H1 (cell line): ENCODE results near the gene ARHGAP32. TPM values are rescaled to one million over a fixed set of nuclear protein-coding genes. Genes with fewer than 3 reads are reported as not detected.

Source experiments
- CTCF ChIA-PET: fragments of 300-600 bp; sonication (Branson Sonifier 250); formaldehyde crosslinking; loops from one replicate; lab custom pipeline; 2021; ENCODE audit not compliant: partially characterized antibody; lab: Charles Lee
- POLR2A ChIA-PET: fragments of 300-600 bp; sonication (Branson Sonifier 250); formaldehyde crosslinking; loops from one replicate; lab custom pipeline; 2021; ENCODE audit warnings: inconsistent platforms; ENCODE audit not compliant: partially characterized antibody; lab: Charles Lee
- DNase-seq, 2 experiments: peaks; one replicate each; pipeline versions ENCODE4 v3.0.0 to v3.0.0-alpha.2; 2010 to 2022; ENCODE audit warnings: low spot score in 2 of 2, low read depth in 1 of 2, mixed read lengths in 1 of 2
- FAIRE-seq: peaks from 2 replicates; lab custom pipeline; 2011; peaks lifted over from hg19 to GRCh38; lab: Jason Lieb, UNC
- H2AFZ ChIP-seq: 2 replicates; pipeline ENCODE4 v1.8.1; 2012; ENCODE audit warnings: low read length, inconsistent platforms
- H2AK5ac ChIP-seq: 2 replicates; pipeline ENCODE4 v1.6.1; 2013; ENCODE audit warnings: low read depth, low read length
- H2BK120ac ChIP-seq: replicated peaks from 2 replicates; pipeline ENCODE3; 2013; ENCODE audit warnings: low read depth, low read length, inconsistent platforms
- H2BK12ac ChIP-seq: 2 replicates; pipeline ENCODE4 v1.6.1; 2013; ENCODE audit warnings: low read depth, low read length
- H2BK15ac ChIP-seq: 2 replicates; pipeline ENCODE4 v1.6.1; 2013; ENCODE audit warnings: low read length
- H2BK20ac ChIP-seq: 2 replicates; pipeline ENCODE4 v1.6.1; 2013; ENCODE audit warnings: low read length
- H2BK5ac ChIP-seq: 2 replicates; pipeline ENCODE4 v1.6.1; 2013; ENCODE audit warnings: low read depth, low read length
- H3K14ac ChIP-seq: 2 replicates; pipeline ENCODE4 v1.6.1; 2013; ENCODE audit warnings: inconsistent platforms; ENCODE audit not compliant: insufficient read length
- H3K18ac ChIP-seq: 2 replicates; pipeline ENCODE4 v1.6.1; 2013; ENCODE audit warnings: low read length; ENCODE audit errors: extremely low read depth
- H3K23ac ChIP-seq: 2 replicates; pipeline ENCODE4 v1.6.1; 2013; ENCODE audit warnings: inconsistent platforms; ENCODE audit not compliant: insufficient read length
- H3K23me2 ChIP-seq: 2 replicates; pipeline ENCODE4 v1.6.1; 2013; ENCODE audit warnings: low read depth, low read length
- H3K27ac ChIP-seq: 2 replicates; pipeline ENCODE4 v1.6.1; 2011; ENCODE audit warnings: low read depth, low read length, inconsistent platforms
- H3K27me3 ChIP-seq, 4 experiments: replicated peaks in 1 of 4; 1 replicate in 1 of 4; 2 replicates in 3 of 4; pipeline versions ENCODE4 v1.6.1 to v1.8.1; 2011 to 2013; ENCODE audit warnings: low read length in 3 of 4, mild to moderate bottlenecking in 3 of 4, inconsistent platforms in 2 of 4, mixed read lengths in 2 of 4, moderate library complexity in 1 of 4; ENCODE audit not compliant: control insufficient read depth in 3 of 4, insufficient read depth in 3 of 4; ENCODE audit errors: extremely low read depth in 1 of 4
- H3K36me3 ChIP-seq, 4 experiments: 2 replicates each; pipeline versions ENCODE4 v1.6.1 to v1.8.1; 2011 to 2013; ENCODE audit warnings: mild to moderate bottlenecking in 4 of 4, low read length in 3 of 4, moderate library complexity in 2 of 4, control low read depth in 1 of 4, inconsistent platforms in 1 of 4; ENCODE audit not compliant: insufficient read depth in 4 of 4, control insufficient read depth in 2 of 4
- H3K4ac ChIP-seq: replicated peaks from 2 replicates; pipeline ENCODE3; 2013; ENCODE audit warnings: low read length, low read depth, mixed read lengths, inconsistent platforms; ENCODE audit not compliant: insufficient read length
- H3K4me1 ChIP-seq, 4 experiments: replicated peaks in 1 of 4; 1 replicate in 1 of 4; 2 replicates in 3 of 4; pipeline versions ENCODE4 v1.6.1 to v1.8.1; 2011 to 2013; ENCODE audit warnings: low read length in 3 of 4, inconsistent platforms in 2 of 4, mixed read lengths in 1 of 4; ENCODE audit not compliant: insufficient read depth in 4 of 4, control insufficient read depth in 3 of 4
- H3K4me2 ChIP-seq, 2 experiments: 2 replicates each; pipeline versions ENCODE4 v1.6.1 to v1.8.1; 2011 to 2013; ENCODE audit warnings: low read depth in 2 of 2, low read length in 2 of 2, control low read depth in 1 of 2, inconsistent platforms in 1 of 2, mild to moderate bottlenecking in 1 of 2; ENCODE audit not compliant: insufficient read depth in 1 of 2
- H3K4me3 ChIP-seq, 4 experiments: fragments of 200-600, 300-600 bp in 1 of 4; sonication (generic), shearing (Covaris generic), sonication (Bioruptor Twin) in 1 of 4; 2 replicates each; pipeline versions ENCODE4 v1.5.1 to v1.8.1; 2011 to 2016; ENCODE audit warnings: low read length in 4 of 4, low read depth in 3 of 4, control low read depth in 2 of 4, inconsistent platforms in 2 of 4, mild to moderate bottlenecking in 2 of 4, mixed read lengths in 1 of 4, moderate library complexity in 1 of 4; ENCODE audit not compliant: insufficient read depth in 2 of 4; ENCODE audit errors: extremely low read depth in 1 of 4
- H3K56ac ChIP-seq: replicated peaks from 2 replicates; pipeline ENCODE3; 2013; ENCODE audit warnings: low read depth, mild to moderate bottlenecking, mixed read lengths, low read length, inconsistent platforms; ENCODE audit not compliant: insufficient read length
- H3K79me1 ChIP-seq: 2 replicates; pipeline ENCODE4 v1.6.1; 2013; ENCODE audit warnings: low read depth, low read length, control low read depth
- H3K79me2 ChIP-seq, 2 experiments: 2 replicates each; pipeline versions ENCODE4 v1.6.1 to v1.8.1; 2012 to 2013; ENCODE audit warnings: low read length in 2 of 2, mild to moderate bottlenecking in 2 of 2, inconsistent platforms in 1 of 2; ENCODE audit not compliant: insufficient read depth in 2 of 2, control insufficient read depth in 1 of 2
- H3K9ac ChIP-seq, 4 experiments: replicated peaks in 1 of 4; 1 replicate in 1 of 4; 2 replicates in 3 of 4; pipeline versions ENCODE4 v1.6.1 to v1.8.1; 2011 to 2013; ENCODE audit warnings: low read depth in 3 of 4, low read length in 3 of 4, control low read depth in 2 of 4, mild to moderate bottlenecking in 2 of 4, moderate library complexity in 2 of 4, inconsistent platforms in 1 of 4; ENCODE audit errors: extremely low read depth in 1 of 4
- H3K9me3 ChIP-seq, 2 experiments: 2 replicates each; pipeline versions ENCODE4 v1.6.1 to v1.8.1; 2012 to 2013; ENCODE audit warnings: mild to moderate bottlenecking in 2 of 2, moderate library complexity in 2 of 2, control low read depth in 1 of 2, inconsistent platforms in 1 of 2, low read depth in 1 of 2, low read length in 1 of 2, mixed read lengths in 1 of 2; ENCODE audit not compliant: insufficient read depth in 2 of 2
- H4K20me1 ChIP-seq, 2 experiments: replicated peaks in 1 of 2; 2 replicates each; pipeline versions ENCODE3 to v1.8.1; 2011 to 2013; ENCODE audit warnings: inconsistent platforms in 2 of 2, low read length in 2 of 2, mild to moderate bottlenecking in 1 of 2; ENCODE audit not compliant: insufficient read depth in 2 of 2, control insufficient read depth in 1 of 2
- H4K5ac ChIP-seq: 2 replicates; pipeline ENCODE4 v1.6.1; 2013; ENCODE audit warnings: low read length, low read depth, mixed read lengths, inconsistent platforms; ENCODE audit not compliant: insufficient read length
- H4K8ac ChIP-seq: 2 replicates; pipeline ENCODE4 v1.8.0; 2013; ENCODE audit warnings: mild to moderate bottlenecking, moderate library complexity, low read length, inconsistent platforms; ENCODE audit not compliant: insufficient read depth; ENCODE audit errors: extremely low read depth
- H4K91ac ChIP-seq: replicated peaks from 2 replicates; pipeline ENCODE3; 2013; ENCODE audit warnings: low read length, mixed read lengths, inconsistent platforms; ENCODE audit not compliant: insufficient read length
- ASH2L ChIP-seq: fragments of 200-600, 300-600 bp; sonication (generic); IDR thresholded peaks from one replicate; pipeline ENCODE4 v1.7.1; 2017; ENCODE audit warnings: low read length
- BCL11A ChIP-seq, 2 experiments: IDR thresholded peaks; one replicate each; pipeline ENCODE4 v1.6.1; 2011; ENCODE audit warnings: low read depth in 2 of 2, low read length in 2 of 2, mild to moderate bottlenecking in 2 of 2
- BRCA1 ChIP-seq: IDR thresholded peaks from 2 replicates; pipeline ENCODE4 v1.6.1; 2012; ENCODE audit warnings: low read depth, low read length, improper control_type of control experiment
- CBX5 ChIP-seq: fragments of 300-800, 300-1000 bp; sonication (generic); IDR thresholded peaks from 2 replicates; pipeline ENCODE4 v1.7.1; 2016; ENCODE audit warnings: antibody characterized with exemption, low read length, low read depth
- HDAC2 ChIP-seq, 2 experiments: fragments of 300-600 bp in 1 of 2; sonication (generic) in 1 of 2; IDR thresholded peaks; 2 replicates each; pipeline ENCODE4 v1.6.1; 2011 to 2012; ENCODE audit warnings: low read depth in 2 of 2, low read length in 2 of 2, mild to moderate bottlenecking in 2 of 2, moderate library complexity in 2 of 2, borderline replicate concordance in 1 of 2, inconsistent platforms in 1 of 2
- POU5F1 ChIP-seq: IDR thresholded peaks from 2 replicates; pipeline ENCODE4 v1.6.1; 2011; ENCODE audit warnings: low read depth, mild to moderate bottlenecking, low read length, moderate library complexity
- RFX5 ChIP-seq: IDR thresholded peaks from 2 replicates; pipeline ENCODE4 v1.6.1; 2011; ENCODE audit warnings: low read depth, low read length, improper control_type of control experiment, borderline replicate concordance
- SP4 ChIP-seq: IDR thresholded peaks from 2 replicates; pipeline ENCODE4 v1.6.1; 2012; ENCODE audit warnings: low read length, inconsistent platforms
- SUZ12 ChIP-seq: fragments of 200-600 bp; sonication (generic); IDR thresholded peaks from 2 replicates; pipeline ENCODE4 v1.6.1; 2012; ENCODE audit warnings: mild to moderate bottlenecking, inconsistent platforms, low read length, moderate library complexity, mixed read lengths
- TBP ChIP-seq: IDR thresholded peaks from 2 replicates; pipeline ENCODE4 v1.6.1; 2011; ENCODE audit warnings: low read depth, low read length, improper control_type of control experiment
- YY1 ChIP-seq: IDR thresholded peaks from 2 replicates; pipeline ENCODE4 v1.6.1; 2011; ENCODE audit warnings: low read depth, mild to moderate bottlenecking, low read length
- WGBS, 2 experiments: shearing (Covaris generic) in 1 of 2; methylation state at CpG; one replicate each; pipeline versions ENCODE4 v1.1.6 to v1.1.7; 2013 to 2015; ENCODE audit warnings: low lambda C conversion rate in 2 of 2, mixed read lengths in 2 of 2, inconsistent platforms in 1 of 2, low coverage in 1 of 2, missing lambda C conversion rate in 1 of 2; ENCODE audit not compliant: insufficient replicate concordance in 2 of 2, insufficient coverage in 1 of 2, insufficient read length in 1 of 2; ENCODE audit errors: extremely low coverage in 1 of 2, missing lambda C conversion rate in 1 of 2; 5-methylcytosine and 5-hydroxymethylcytosine counted together
- polyA plus RNA-seq, 7 experiments: library from polyadenylated mRNA; depleted of rRNA in 3 of 7; stranded (reverse) in 5 of 7; unstranded in 2 of 7; fragments of >200 nt in 5 of 7; fragments of 200-250 nt in 2 of 7; gene quantifications; 1 replicate in 5 of 7; 2 replicates in 1 of 7; 4 replicates in 1 of 7; pipeline versions ENCODE4 v1.2.1 to v1.2.3, GENCODE V29; 2011 to 2013; ENCODE audit warnings: missing spikeins in 2 of 7, mixed read lengths in 2 of 7
- total RNA-seq: library from RNA; stranded (reverse); fragmentation: NEBNext Ultra II Directional; extraction: Animal tissue kit (Norgen Biotek cat#: 25700); gene quantifications from 2 replicates; pipeline ENCODE4 v1.2.1, GENCODE V29; 2021
- TF ChIP-seq, protein P1 (sequence below), 3 experiments: IDR thresholded peaks; 1 replicate in 2 of 3; 2 replicates in 1 of 3; pipeline versions ENCODE4 v1.5.1 to v1.6.1; 2011; ENCODE audit warnings: low read length in 3 of 3, mild to moderate bottlenecking in 3 of 3, inconsistent platforms in 2 of 3, low read depth in 1 of 3, moderate library complexity in 1 of 3; ENCODE audit not compliant: insufficient read depth in 1 of 3; ENCODE audit errors: control extremely low read depth in 1 of 3

Gene ARHGAP32
- total and polyA plus RNA-seq, 2 of the 8 experiments (the other 6 are each of a cell fraction or from before 2014, with no cell fraction given), result 13.7 to 30.0 TPM

DNA sequence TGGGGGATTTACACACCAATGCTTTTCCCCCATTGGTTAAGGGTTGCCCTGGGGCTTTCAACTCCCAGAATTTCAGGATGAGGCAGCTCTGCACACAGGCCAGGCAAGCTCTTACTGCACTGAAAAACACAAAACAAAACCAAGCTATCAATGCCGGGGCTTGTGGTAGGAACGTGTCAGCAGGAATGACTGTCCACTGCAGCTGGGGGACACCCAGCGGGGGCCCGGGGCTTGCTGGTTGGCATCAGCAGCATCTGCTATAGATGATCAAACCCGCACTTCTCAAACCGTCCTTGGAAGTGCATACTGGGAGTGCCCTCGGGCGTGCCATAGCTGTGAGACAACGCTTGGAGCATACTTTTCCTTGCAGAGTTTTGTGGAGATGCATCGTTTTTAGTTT is 257.2 kb downstream of the ARHGAP32 start:
- no peak overlapping the region for H3K23ac ChIP-seq
- no peaks in the 10 kb centered on the region for H4K20me1 ChIP-seq
- no peak overlapping the region for H2BK5ac ChIP-seq
- CTCF ChIA-PET, result interaction anchor here (1.4 to 14.7 kb wide), 7 partner anchors 8 to 54 kb away, joined by 3 to 243 read pairs (median 9); partner anchors contain the start of gene KCNJ5
- no peak overlapping the region for H2BK12ac ChIP-seq
- H2AFZ ChIP-seq, result no peak overlapping the region
- H3K4me2 ChIP-seq, result no peak overlapping the region
- peaks cover 0 to 15% (median 10%) of the 10 kb centered on the region in 4 experiments; a peak in 6 of 7 replicates for H3K4me1 ChIP-seq
- H3K36me3 ChIP-seq, result no peaks in the 10 kb centered on the region
- H3K9ac ChIP-seq, result no peak overlapping the region
- no peak overlapping the region for H4K91ac ChIP-seq
- H3K14ac ChIP-seq, result no peak overlapping the region
- POLR2A ChIA-PET, result no interaction called here
- no peak overlapping the region for H3K27ac ChIP-seq
- H3K27me3 ChIP-seq, result peaks cover 0 to 25% (median 14%) of the 10 kb centered on the region in 4 experiments; a peak in 6 of 7 replicates
- H3K56ac ChIP-seq, result no peak overlapping the region
- no peaks in the 10 kb centered on the region for H3K79me2 ChIP-seq
- no peak overlapping the region for H2AK5ac ChIP-seq
- peaks cover 0 to 2% of the 10 kb centered on the region in 2 experiments; a peak in 1 of 4 replicates for H3K9me3 ChIP-seq
- H2BK120ac ChIP-seq, result no peak overlapping the region
- no peak overlapping the region for H4K8ac ChIP-seq
- no peak overlapping the region for H2BK20ac ChIP-seq
- no peak overlapping the region for H4K5ac ChIP-seq
- no peaks in the 10 kb centered on the region for H3K79me1 ChIP-seq
- no peak for TF ChIP-seq RFX5
- TF ChIP-seq POU5F1, result no peak
- no peak for TF ChIP-seq CBX5
- TF ChIP-seq BCL11A (IDR thresholded peaks at IDR 0.05; ENCODE audit: low read depth in 2 of 2, low read length in 2 of 2), result no peak
- no peak for TF ChIP-seq HDAC2 (IDR thresholded peaks at IDR 0.05; ENCODE audit: borderline replicate concordance in 1 of 2, low read depth in 2 of 2, low read length in 2 of 2)
- TF ChIP-seq, protein P1, sequence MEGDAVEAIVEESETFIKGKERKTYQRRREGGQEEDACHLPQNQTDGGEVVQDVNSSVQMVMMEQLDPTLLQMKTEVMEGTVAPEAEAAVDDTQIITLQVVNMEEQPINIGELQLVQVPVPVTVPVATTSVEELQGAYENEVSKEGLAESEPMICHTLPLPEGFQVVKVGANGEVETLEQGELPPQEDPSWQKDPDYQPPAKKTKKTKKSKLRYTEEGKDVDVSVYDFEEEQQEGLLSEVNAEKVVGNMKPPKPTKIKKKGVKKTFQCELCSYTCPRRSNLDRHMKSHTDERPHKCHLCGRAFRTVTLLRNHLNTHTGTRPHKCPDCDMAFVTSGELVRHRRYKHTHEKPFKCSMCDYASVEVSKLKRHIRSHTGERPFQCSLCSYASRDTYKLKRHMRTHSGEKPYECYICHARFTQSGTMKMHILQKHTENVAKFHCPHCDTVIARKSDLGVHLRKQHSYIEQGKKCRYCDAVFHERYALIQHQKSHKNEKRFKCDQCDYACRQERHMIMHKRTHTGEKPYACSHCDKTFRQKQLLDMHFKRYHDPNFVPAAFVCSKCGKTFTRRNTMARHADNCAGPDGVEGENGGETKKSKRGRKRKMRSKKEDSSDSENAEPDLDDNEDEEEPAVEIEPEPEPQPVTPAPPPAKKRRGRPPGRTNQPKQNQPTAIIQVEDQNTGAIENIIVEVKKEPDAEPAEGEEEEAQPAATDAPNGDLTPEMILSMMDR (IDR thresholded peaks at IDR 0.05; ENCODE audit: control extremely low read depth in 1 of 3, insufficient read depth in 1 of 3, low read depth in 1 of 3, low read length in 3 of 3), result no peak
- no peak for TF ChIP-seq ASH2L
- no peak for TF ChIP-seq SUZ12
- TF ChIP-seq SP4, result no peak
- no peak for TF ChIP-seq BRCA1
- TF ChIP-seq TBP, result no peak
- no peak for TF ChIP-seq YY1
- H3K18ac ChIP-seq, result no peak overlapping the region
- WGBS, 2 experiments, result 89% methylated on average over 10 of the region's 10 CpGs; no CpG with 5 or more reads in 1 of the 2 experiments
- DNase-seq, result no peak
- FAIRE-seq, result no peak
- no peaks in the 10 kb centered on the region for H3K23me2 ChIP-seq
- no peak overlapping the region for H3K4ac ChIP-seq
- no peak overlapping the region for H2BK15ac ChIP-seq
- H3K4me3 ChIP-seq, result no peak overlapping the region
